ENCODE measurements around the gene TCF7L1.

The TCF7L1 gene

GRCh38 chr2:85166021-85166420 lies 32.8 kb downstream of the TCF7L1 start:
- TF ChIP-seq CTCF (IDR thresholded peaks at IDR 0.05; ENCODE audit: control insufficient read depth, insufficient read depth, low read depth, low read length, missing control alignments), result no peak
- DNase-seq (ENCODE audit: low read depth), result no peak
- H3K4me3 ChIP-seq (ENCODE audit: control insufficient read depth, low read depth, low read length), result no peak overlapping the region

DNA sequence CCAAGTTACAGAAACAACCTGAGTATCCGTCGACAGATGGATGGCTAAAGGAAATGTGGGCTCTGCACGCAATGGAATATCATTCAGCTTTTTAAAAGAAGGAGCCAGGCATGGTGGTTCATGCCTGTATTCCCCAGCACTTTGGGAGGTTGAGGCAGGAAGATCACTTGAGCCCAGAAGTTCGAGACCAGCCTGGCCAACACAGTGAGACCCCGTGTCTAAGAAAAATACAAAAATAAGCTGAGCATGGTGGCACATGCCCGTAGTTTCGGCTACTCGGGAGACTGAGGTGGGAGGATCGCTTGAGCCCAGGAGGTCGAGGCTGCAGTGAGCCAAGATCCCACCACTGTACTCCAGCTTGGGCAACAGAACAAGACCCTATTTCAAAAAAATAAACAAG lies 34.3 kb downstream of the TCF7L1 start:
- no peak for TF ChIP-seq CTCF (IDR thresholded peaks at IDR 0.05; ENCODE audit: control insufficient read depth, insufficient read depth, low read depth, low read length, missing control alignments)
- H3K4me3 ChIP-seq (ENCODE audit: control insufficient read depth, low read depth, low read length), result no peak overlapping the region
- DNase-seq (ENCODE audit: low read depth), result no peak

DNA sequence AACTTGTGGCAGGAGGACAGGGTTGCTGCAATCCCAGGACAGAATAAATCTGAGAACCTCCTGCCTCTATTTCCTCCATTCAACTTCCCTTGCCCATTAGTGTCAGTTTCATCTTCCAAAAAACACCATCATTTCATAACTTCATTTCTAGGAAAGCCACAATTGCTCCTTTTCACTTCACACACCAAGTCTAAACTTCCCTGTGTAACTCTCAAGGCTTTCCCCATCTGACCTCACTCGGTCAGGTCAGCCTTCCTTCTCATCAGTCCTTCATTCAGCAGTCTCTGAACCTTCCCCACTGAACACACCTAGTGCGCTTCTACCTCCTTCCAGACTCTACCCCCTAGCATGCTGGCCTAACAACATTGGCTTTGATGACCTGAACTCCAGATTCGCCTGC lies 35.8 kb downstream of the TCF7L1 start:
- no peak overlapping the region for H3K4me3 ChIP-seq (ENCODE audit: control insufficient read depth, low read depth, low read length)
- no peak for DNase-seq (ENCODE audit: low read depth)
- no peak for TF ChIP-seq CTCF (IDR thresholded peaks at IDR 0.05; ENCODE audit: control insufficient read depth, insufficient read depth, low read depth, low read length, missing control alignments)

DNA sequence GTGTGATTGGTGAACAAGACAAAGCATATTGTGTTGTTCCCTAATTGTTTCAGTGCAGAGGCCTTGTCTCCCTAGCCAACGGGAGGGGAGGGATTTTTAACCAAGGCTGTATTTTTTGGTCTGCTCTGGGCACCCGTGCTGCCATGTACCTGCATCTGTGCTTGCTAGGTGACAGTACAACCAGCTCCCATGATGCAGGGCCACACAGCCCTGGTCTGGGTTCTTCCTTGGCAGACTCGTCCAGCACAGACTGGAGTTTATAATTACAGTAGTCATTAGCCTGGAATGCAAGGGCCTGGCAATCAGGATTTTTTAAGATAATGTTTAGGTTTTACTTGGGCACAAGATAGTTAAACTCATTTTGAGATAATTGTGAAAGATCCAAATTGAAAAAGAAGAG lies 36.4 kb downstream of the TCF7L1 start:
- no peak overlapping the region for H3K4me3 ChIP-seq (ENCODE audit: control insufficient read depth, low read depth, low read length)
- DNase-seq (ENCODE audit: low read depth), result no peak
- TF ChIP-seq CTCF (IDR thresholded peaks at IDR 0.05; ENCODE audit: control insufficient read depth, insufficient read depth, low read depth, low read length, missing control alignments), result no peak

DNA sequence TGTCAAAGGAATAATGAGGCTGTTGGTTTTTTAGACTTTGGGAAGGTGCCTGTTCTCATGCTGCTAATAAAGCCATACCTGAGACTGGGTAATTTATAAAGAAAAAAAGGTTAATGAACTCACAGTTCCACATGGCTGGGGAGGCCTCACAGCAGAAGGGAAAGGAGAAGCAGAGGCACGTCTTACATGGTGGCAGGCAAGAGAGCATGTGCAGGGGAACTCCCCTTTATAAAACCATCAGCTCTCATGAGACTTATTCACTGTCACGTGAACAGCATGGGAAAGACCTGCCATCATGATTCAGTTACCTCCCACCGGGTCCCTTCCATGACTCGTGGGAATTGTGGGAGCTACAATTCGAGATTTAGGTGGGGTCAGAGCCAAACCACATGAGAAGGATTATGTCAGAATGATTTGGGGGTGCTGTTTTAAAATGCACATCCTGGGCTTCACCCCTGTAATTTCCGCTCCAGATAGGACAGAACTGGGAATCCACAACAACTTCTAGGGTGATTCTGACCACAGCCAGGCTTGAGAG lies 37.8 kb downstream of the TCF7L1 start:
- no peak for DNase-seq (ENCODE audit: low read depth)
- TF ChIP-seq CTCF (IDR thresholded peaks at IDR 0.05; ENCODE audit: control insufficient read depth, insufficient read depth, low read depth, low read length, missing control alignments), result no peak
- no peak overlapping the region for H3K4me3 ChIP-seq (ENCODE audit: control insufficient read depth, low read depth, low read length)

DNA sequence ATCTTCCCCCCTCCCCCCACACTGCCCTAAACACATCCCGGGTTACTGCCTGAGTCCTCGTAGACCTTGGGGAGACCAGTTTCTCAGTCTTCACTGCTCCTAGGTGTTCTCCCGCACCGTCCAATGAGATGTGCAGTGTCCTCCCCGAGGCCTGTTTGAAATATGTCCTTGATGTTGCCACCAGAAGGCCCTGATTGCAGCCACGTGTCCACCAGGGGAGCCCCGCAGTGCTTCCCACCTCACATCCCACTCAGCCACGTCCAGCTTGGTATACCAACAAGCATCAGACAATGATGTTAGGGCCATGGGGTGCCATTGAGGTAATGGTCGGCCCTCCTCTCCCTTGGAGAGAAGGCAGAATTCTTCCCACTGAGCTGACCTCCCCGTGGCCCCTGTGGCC lies 38.7 kb downstream of the TCF7L1 start:
- no peak for DNase-seq (ENCODE audit: low read depth)
- no peak for TF ChIP-seq CTCF (IDR thresholded peaks at IDR 0.05; ENCODE audit: control insufficient read depth, insufficient read depth, low read depth, low read length, missing control alignments)
- no peak overlapping the region for H3K4me3 ChIP-seq (ENCODE audit: control insufficient read depth, low read depth, low read length)

GRCh38 chr2:85173909-85174308 lies 40.7 kb downstream of the TCF7L1 start:
- TF ChIP-seq CTCF (IDR thresholded peaks at IDR 0.05; ENCODE audit: control insufficient read depth, insufficient read depth, low read depth, low read length, missing control alignments), result no peak
- H3K4me3 ChIP-seq (ENCODE audit: control insufficient read depth, low read depth, low read length), result no peak overlapping the region
- no peak for DNase-seq (ENCODE audit: low read depth)
